WERI-Rb-1 (cell line): ENCODE data around the gene PDE8B.
"Not testable (repeated sequence)": the region's sequence is repeated elsewhere in the genome, so short reads cannot be mapped to it uniquely, and the experiment has no call there.

Source experiments
- DNase-seq: peaks from one replicate; pipeline ENCODE4 v3.0.0-alpha.2; 2020
- H3K27ac ChIP-seq: fragments of 250-450 bp; sonication (Bioruptor Pico); 2 replicates; pipeline ENCODE4 v1.5.1; 2020; ENCODE audit warnings: mild to moderate bottlenecking, moderate library complexity
- H3K27me3 ChIP-seq: fragments of 250-450 bp; sonication (Bioruptor Pico); 2 replicates; pipeline ENCODE4 v1.5.1; 2021; ENCODE audit warnings: mild to moderate bottlenecking, low read depth, moderate library complexity; ENCODE audit not compliant: insufficient read depth, severe bottlenecking
- H3K36me3 ChIP-seq: fragments of 250-450 bp; sonication (Bioruptor Pico); 2 replicates; pipeline ENCODE4 v1.5.1; 2020; ENCODE audit warnings: mild to moderate bottlenecking, moderate library complexity
- H3K4me3 ChIP-seq: 2 replicates; pipeline ENCODE4 v1.5.1; 2011; ENCODE audit warnings: low read depth, mild to moderate bottlenecking, control low read depth, low read length
- H3K9me3 ChIP-seq: fragments of 250-450 bp; sonication (Bioruptor Pico); 2 replicates; pipeline ENCODE4 v1.5.1; 2021; ENCODE audit warnings: mild to moderate bottlenecking, moderate library complexity; ENCODE audit not compliant: severe bottlenecking
- TF ChIP-seq, protein P1 (sequence below): IDR thresholded peaks from 2 replicates; pipeline ENCODE4 v1.5.1; 2011; ENCODE audit warnings: low read depth, mild to moderate bottlenecking, control low read depth, inconsistent platforms, low read length

PDE8B gene

DNA sequence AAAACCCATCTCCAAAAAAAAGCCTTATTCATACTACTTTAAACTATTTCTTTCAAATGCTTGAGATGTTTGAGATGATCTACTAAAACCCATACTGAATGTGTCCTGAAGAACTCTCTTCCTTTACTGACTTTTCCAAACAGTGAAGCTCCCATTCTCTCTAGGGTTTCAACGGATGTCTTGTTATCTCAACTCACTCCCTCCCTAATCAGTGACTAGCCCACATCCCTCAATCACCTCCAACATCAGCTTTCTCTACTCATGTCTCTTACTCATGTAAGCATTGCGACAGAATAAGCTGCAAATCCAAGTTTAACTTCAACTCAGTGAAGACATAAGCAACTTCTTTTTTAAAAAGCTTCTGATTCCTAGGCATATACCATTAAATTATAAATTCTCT, 239.5 kb downstream of the PDE8B start:
- Histone ChIP-seq H3K27me3 (no peaks in the 10 kb centered on the region), H3K9me3 (no peaks in the 10 kb centered on the region), H3K27ac (no peak overlapping the region), H3K36me3 (peaks cover 15% of the 10 kb centered on the region), H3K4me3 (no peak overlapping the region)
- DNase-seq, result no peak
- TF ChIP-seq, protein P1, sequence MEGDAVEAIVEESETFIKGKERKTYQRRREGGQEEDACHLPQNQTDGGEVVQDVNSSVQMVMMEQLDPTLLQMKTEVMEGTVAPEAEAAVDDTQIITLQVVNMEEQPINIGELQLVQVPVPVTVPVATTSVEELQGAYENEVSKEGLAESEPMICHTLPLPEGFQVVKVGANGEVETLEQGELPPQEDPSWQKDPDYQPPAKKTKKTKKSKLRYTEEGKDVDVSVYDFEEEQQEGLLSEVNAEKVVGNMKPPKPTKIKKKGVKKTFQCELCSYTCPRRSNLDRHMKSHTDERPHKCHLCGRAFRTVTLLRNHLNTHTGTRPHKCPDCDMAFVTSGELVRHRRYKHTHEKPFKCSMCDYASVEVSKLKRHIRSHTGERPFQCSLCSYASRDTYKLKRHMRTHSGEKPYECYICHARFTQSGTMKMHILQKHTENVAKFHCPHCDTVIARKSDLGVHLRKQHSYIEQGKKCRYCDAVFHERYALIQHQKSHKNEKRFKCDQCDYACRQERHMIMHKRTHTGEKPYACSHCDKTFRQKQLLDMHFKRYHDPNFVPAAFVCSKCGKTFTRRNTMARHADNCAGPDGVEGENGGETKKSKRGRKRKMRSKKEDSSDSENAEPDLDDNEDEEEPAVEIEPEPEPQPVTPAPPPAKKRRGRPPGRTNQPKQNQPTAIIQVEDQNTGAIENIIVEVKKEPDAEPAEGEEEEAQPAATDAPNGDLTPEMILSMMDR, result no peak

- Histone ChIP-seq H3K27me3 (no peaks in the 10 kb centered on the region), H3K9me3 (no peaks in the 10 kb centered on the region), H3K4me3 (no peak overlapping the region), H3K27ac (no peak overlapping the region), H3K36me3 (peaks cover 11% of the 10 kb centered on the region)
- TF ChIP-seq, protein P1, result no peak
- DNase-seq, result no peak
Measured at GRCh38 chr5:77452351-77452750, 241.9 kb downstream of the PDE8B start.

DNA sequence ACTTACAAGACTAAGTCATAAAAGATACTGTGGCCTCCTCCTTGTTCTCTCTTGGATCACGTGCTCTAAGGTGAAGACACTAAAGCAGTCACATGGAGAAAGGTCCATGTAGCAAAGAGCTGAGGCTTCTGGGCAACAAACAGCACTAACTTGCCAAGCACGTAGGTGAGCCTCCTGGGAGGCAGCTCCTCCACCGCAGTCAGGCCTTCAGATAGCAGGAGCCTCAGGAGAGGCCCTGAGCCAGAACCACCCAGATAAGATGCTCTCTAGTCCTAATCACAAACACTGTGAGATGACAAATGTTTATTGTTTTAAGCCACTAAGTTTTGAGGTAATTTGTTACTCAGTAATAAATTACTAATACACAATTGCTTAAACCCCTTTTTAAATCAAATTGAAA, 243.6 kb downstream of the PDE8B start:
- Histone ChIP-seq H3K27ac (no peak overlapping the region), H3K27me3 (no peaks in the 10 kb centered on the region), H3K4me3 (no peak overlapping the region), H3K9me3 (no peaks in the 10 kb centered on the region), H3K36me3 (peaks cover 6% of the 10 kb centered on the region; the same call in 1 of the 2 replicates)
- no peak for DNase-seq
- TF ChIP-seq, protein P1, result no peak

DNA sequence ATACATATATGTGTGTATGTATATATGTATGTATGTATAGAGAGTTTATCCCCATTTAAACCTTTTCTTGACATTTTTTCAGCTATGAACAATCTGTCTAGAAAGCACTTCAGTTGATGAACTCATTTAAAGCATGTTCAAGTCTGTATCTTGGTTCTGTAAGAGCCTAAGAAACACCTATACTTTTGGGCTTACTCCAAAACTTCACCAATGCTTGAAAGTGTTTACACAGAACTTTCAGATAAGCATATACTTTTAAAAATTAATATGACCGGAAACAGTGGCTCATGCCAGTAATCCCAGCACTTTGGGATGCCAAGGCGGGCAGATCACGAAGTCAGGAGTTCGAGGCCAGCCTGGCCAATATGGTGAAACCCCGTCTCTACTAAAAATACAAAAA, 250.8 kb downstream of the PDE8B start:
- H3K9me3 ChIP-seq, result no peaks in the 10 kb centered on the region
- DNase-seq, result no peak
- TF ChIP-seq, protein P1, result no peak

DNA sequence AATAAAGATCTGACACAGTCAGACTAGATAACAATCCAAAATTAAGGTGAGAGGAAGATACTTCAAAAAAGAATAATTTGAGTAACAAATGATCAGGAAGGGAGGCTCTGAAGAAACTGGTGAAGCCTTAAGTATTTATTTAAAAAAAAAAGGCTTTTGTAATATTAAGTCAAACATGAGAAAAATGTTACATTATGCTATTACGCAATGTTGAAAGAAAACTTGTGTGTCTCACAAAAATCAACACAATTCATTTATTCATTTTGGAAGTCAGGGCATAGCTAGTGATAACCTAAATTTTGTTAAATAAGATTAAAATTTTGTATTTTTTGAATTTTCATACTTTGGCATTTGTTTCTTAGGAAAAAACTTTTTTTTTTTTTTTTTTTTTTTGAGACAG, 253.4 kb downstream of the PDE8B start:
- Histone ChIP-seq H3K4me3 (no peak overlapping the region), H3K27ac (no peak overlapping the region), H3K9me3 (no peaks in the 10 kb centered on the region), H3K36me3 (no peaks in the 10 kb centered on the region), H3K27me3 (no peaks in the 10 kb centered on the region)
- no peak for DNase-seq
- TF ChIP-seq, protein P1, result no peak

More for the DNA sequence above, 250.8 kb downstream of the PDE8B start:
- Histone ChIP-seq H3K36me3 (no peaks in the 10 kb centered on the region), H3K4me3 (no peak overlapping the region), H3K27me3 (no peaks in the 10 kb centered on the region), H3K27ac (no peak overlapping the region)

DNA sequence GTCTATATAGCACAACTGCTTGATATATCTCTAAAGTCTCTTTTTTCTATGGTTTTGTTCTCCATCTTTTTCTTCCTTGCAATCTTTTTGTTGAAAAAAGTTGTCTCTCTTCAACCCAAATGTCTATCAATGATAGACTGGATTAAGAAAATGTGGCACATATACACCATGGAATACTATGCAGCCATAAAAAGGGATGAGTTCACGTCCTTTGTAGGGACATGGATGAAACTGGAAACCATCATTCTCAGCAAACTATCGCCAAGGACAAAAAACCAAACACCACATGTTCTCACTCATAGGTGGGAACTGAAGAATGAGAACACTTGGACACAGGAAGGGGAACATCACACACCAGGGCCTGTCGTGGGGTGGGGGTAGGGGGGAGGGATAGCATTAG, 258.4 kb downstream of the PDE8B start:
- H3K36me3 ChIP-seq, H3K4me3 ChIP-seq, H3K27me3 ChIP-seq, H3K9me3 ChIP-seq, DNase-seq, H3K27ac ChIP-seq: not testable (repeated sequence)

DNA sequence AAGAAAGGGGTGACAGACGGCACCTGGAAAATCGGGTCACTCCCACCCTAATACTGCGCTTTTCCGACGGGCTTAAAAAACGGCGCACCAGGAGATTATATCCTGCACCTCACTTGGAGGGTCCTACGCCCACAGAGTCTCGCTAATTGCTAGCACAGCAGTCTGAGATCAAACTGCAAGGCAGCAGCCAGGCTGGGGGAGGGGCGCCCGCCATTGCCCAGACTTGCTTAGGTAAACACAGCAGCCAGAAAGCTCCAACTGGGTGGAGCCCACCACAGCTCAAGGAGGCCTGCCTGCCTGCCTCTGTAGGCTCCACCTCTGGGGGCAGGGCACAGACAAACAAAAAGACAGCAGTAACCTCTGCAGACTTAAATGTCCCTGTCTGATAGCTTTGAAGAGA, 264.6 kb downstream of the PDE8B start:
- not testable (repeated sequence) for DNase-seq, H3K4me3 ChIP-seq, H3K9me3 ChIP-seq, H3K27ac ChIP-seq, H3K36me3 ChIP-seq, H3K27me3 ChIP-seq
